Thyroid gland (tissue), 4 donors: ENCODE measurements around the gene HDAC8. TPM values are rescaled to one million over a fixed set of nuclear protein-coding genes. Genes with fewer than 3 reads are reported as not detected.
"Not testable (repeated sequence)": the region's sequence is repeated elsewhere in the genome, so short reads cannot be mapped to it uniquely, and the experiment has no call there.

Source experiments
- DNase-seq, 2 donors: peaks; one replicate each; pipeline ENCODE4 v3.0.0-alpha.2; 2019
- H3K27ac ChIP-seq, 3 donors: fragments of 200-600 bp; sonication (generic); 1 replicate in 2 of 3; 2 replicates in 1 of 3; pipeline ENCODE4 v1.5.1; 2016 to 2019; ENCODE audit warnings: mild to moderate bottlenecking in 1 of 3, moderate library complexity in 1 of 3
- H3K27me3 ChIP-seq: fragments of 200-600 bp; sonication (generic); one replicate; pipeline ENCODE4 v1.5.1; 2019
- H3K36me3 ChIP-seq, 2 donors: fragments of 200-600 bp; sonication (generic); one replicate each; pipeline ENCODE4 v1.5.1; 2016 to 2019
- H3K4me1 ChIP-seq, 2 donors: fragments of 200-600 bp; sonication (generic); one replicate each; pipeline ENCODE4 v1.5.1; 2017 to 2019
- H3K4me3 ChIP-seq, 3 donors: fragments of 200-600 bp; sonication (generic); replicated peaks in 1 of 3; 1 replicate in 2 of 3; 2 replicates in 1 of 3; pipeline ENCODE4 v1.5.1; 2016; ENCODE audit warnings: mild to moderate bottlenecking in 1 of 3
- H3K9me3 ChIP-seq: fragments of 200-600 bp; sonication (generic); one replicate; pipeline ENCODE4 v1.5.1; 2017
- POLR2A ChIP-seq, 2 donors: fragments of 450-650 bp; IDR thresholded peaks; one replicate each; pipeline ENCODE4 v1.6.1; 2017; ENCODE audit warnings: antibody characterized with exemption in 2 of 2, mild to moderate bottlenecking in 2 of 2, moderate library complexity in 1 of 2
- WGBS, 2 donors: methylation state at CpG; one replicate each; pipeline ENCODE4 v1.1.5; 2017; 5-methylcytosine and 5-hydroxymethylcytosine counted together
- intact Hi-C: fragments of 100-400 bp; cut with DNase I; formaldehyde crosslinking; loops from one replicate; pipeline ENCODE4 v1.15.1; 2023
- total RNA-seq, 4 donors: library from RNA; depleted of rRNA; stranded (reverse); fragments of >200 nt; gene quantifications; one replicate each; pipeline ENCODE4 v1.2.3, GENCODE V29; 2016
- TF ChIP-seq, protein P1 (sequence below), 6 experiments: fragments of 200-600 bp in 3 of 6; fragments of 450-650 bp in 3 of 6; sonication (generic) in 3 of 6; IDR thresholded peaks; one replicate each; pipeline ENCODE4 v1.5.1; 2016 to 2019; ENCODE audit warnings: antibody characterized with exemption in 6 of 6, mild to moderate bottlenecking in 2 of 6, inconsistent platforms in 1 of 6, moderate library complexity in 1 of 6

Gene HDAC8
- total RNA-seq, 4 donors from 2014 or later: 46.5 to 74.9 (median 55.4) TPM

DNA sequence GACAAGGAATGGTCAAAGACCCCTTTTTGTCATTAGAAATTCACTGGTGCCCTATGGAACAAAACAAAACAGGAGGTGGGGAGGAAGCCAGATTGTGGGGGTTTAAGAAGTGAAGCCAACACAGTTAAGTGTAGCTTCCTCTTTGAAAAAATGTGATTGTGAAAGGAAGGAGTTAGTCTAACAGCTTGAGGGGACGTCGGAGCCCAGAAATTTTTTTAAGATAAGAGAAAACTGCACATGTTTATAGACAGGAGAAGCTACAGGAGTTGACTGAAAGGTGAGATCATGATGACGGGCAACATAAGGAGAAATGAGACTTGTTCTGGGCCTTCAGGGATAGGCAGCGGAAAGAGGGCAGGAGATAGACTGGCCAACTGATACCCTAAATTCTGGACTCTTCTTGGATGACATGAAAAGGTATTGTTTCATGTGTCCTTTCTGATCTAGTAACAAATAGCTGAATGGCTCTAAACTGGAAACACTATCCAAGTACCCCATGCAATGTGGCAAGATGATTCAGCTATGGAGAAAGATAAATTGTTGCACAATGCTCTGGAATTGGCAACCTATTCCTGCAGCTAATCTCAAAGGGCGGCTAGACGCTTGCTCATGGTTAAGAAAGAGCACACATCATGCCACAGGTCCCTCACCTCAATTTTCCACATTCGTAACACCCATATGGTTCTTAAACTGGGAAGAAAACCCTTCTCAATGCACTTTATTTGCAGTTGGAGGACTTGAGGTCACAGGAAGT lies 3.7 kb upstream of the HDAC8 start:
- no peaks in the 10 kb centered on the region for H3K9me3 ChIP-seq
- H3K4me1 ChIP-seq: no peaks in the 10 kb centered on the region
- WGBS, 2 donors: 82 to 88% methylated on average over 7 of the region's 7 CpGs
- intact Hi-C loops: no loop called here
- TF ChIP-seq, protein P1, sequence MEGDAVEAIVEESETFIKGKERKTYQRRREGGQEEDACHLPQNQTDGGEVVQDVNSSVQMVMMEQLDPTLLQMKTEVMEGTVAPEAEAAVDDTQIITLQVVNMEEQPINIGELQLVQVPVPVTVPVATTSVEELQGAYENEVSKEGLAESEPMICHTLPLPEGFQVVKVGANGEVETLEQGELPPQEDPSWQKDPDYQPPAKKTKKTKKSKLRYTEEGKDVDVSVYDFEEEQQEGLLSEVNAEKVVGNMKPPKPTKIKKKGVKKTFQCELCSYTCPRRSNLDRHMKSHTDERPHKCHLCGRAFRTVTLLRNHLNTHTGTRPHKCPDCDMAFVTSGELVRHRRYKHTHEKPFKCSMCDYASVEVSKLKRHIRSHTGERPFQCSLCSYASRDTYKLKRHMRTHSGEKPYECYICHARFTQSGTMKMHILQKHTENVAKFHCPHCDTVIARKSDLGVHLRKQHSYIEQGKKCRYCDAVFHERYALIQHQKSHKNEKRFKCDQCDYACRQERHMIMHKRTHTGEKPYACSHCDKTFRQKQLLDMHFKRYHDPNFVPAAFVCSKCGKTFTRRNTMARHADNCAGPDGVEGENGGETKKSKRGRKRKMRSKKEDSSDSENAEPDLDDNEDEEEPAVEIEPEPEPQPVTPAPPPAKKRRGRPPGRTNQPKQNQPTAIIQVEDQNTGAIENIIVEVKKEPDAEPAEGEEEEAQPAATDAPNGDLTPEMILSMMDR (IDR thresholded peaks at IDR 0.05): no peak
- TF ChIP-seq POLR2A (IDR thresholded peaks at IDR 0.05): no peak
- no peak overlapping the region for H3K27ac ChIP-seq
- no peaks in the 10 kb centered on the region for H3K36me3 ChIP-seq
- no peak overlapping the region for H3K4me3 ChIP-seq
- no peak for DNase-seq
- H3K27me3 ChIP-seq: no peaks in the 10 kb centered on the region

- Histone ChIP-seq H3K27me3 (no peaks in the 10 kb centered on the region), H3K4me1 (no peaks in the 10 kb centered on the region), H3K27ac (no peak overlapping the region), H3K9me3 (no peaks in the 10 kb centered on the region), H3K36me3 (peaks cover 0 to under 1% of the 10 kb centered on the region in 2 donors), H3K4me3 (peak overlapping the region in 1 of 3 donors; percentile 43)
- TF ChIP-seq POLR2A (IDR thresholded peaks at IDR 0.05): no peak
- TF ChIP-seq, protein P1 (IDR thresholded peaks at IDR 0.05): no peak
- DNase-seq: no peak
- WGBS, 2 donors: 1 to 2% methylated on average over 7 of the region's 7 CpGs
- intact Hi-C loops: no loop called here
Observed at GRCh38 chrX:72573158-72573511, 492 bp upstream of the HDAC8 start.

- intact Hi-C loops: no loop called here
- 70 to 78% methylated on average over 2 of the region's 2 CpGs for WGBS, 2 donors
- no peaks in the 10 kb centered on the region for H3K4me1 ChIP-seq
- TF ChIP-seq POLR2A (IDR thresholded peaks at IDR 0.05): no peak
- H3K27ac ChIP-seq: no peak overlapping the region
- H3K27me3 ChIP-seq: no peaks in the 10 kb centered on the region
- DNase-seq: no peak
- peaks cover 0 to 7% of the 10 kb centered on the region in 2 donors for H3K36me3 ChIP-seq
- no peaks in the 10 kb centered on the region for H3K9me3 ChIP-seq
- no peak overlapping the region for H3K4me3 ChIP-seq
Observed at GRCh38 chrX:72569786-72570185, 2.9 kb downstream of the HDAC8 start.

- 84 to 89% methylated on average over 6 of the region's 6 CpGs for WGBS, 2 donors
- no peaks in the 10 kb centered on the region for H3K9me3 ChIP-seq
- TF ChIP-seq POLR2A (IDR thresholded peaks at IDR 0.05): no peak
- TF ChIP-seq, protein P1 (IDR thresholded peaks at IDR 0.05): no peak
- H3K4me1 ChIP-seq: no peaks in the 10 kb centered on the region
- no peaks in the 10 kb centered on the region for H3K27me3 ChIP-seq
- H3K4me3 ChIP-seq: no peak overlapping the region
- DNase-seq: no peak
- H3K36me3 ChIP-seq: peaks cover 0 to 7% of the 10 kb centered on the region in 2 donors
- intact Hi-C loops: no loop called here
- H3K27ac ChIP-seq: no peak overlapping the region
Observed at GRCh38 chrX:72568406-72569092, 4.1 kb downstream of the HDAC8 start.

GRCh38 chrX:72566448-72566847 lies 6.2 kb downstream of the HDAC8 start:
- Histone ChIP-seq H3K27ac (no peak overlapping the region), H3K36me3 (peaks cover 0 to 7% of the 10 kb centered on the region in 2 donors), H3K4me3 (no peak overlapping the region), H3K9me3 (no peaks in the 10 kb centered on the region), H3K4me1 (no peaks in the 10 kb centered on the region), H3K27me3 (no peaks in the 10 kb centered on the region)
- 61 to 73% methylated on average over 2 of the region's 2 CpGs for WGBS, 2 donors
- TF ChIP-seq POLR2A (IDR thresholded peaks at IDR 0.05): no peak
- TF ChIP-seq, protein P1 (IDR thresholded peaks at IDR 0.05): no peak
- no peak for DNase-seq
- intact Hi-C loops: no loop called here

DNA sequence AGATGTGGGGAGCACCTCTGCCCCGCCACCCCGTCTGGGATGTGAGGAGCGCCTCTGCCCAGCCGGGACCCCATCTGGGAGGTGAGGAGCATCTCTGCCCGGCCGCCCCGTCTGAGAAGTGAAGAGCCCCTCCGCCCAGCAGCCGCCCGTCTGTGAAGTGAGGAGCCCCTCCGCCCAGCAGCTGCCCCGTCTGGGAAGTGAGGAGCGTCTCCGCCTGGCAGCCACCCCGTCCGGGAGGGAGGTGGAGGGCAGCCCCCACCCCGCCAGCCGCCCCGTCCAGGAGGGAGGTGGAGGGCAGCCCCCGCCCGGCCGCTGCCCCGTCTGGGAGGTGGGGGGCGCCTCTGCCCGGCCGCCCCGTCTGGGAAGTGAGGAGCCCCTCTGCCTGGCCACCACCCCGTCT lies 13.0 kb downstream of the HDAC8 start:
- DNase-seq, H3K4me1 ChIP-seq, H3K4me3 ChIP-seq, H3K27me3 ChIP-seq, H3K27ac ChIP-seq, H3K9me3 ChIP-seq, intact Hi-C loops, H3K36me3 ChIP-seq: not testable (repeated sequence)
- 100% methylated on average over 2 to 4 of the region's 28 CpGs for WGBS, 2 donors
